NCI-H1417 (cell line): ENCODE measurements around the gene ADCY3.

ENCODE experiments used
- DNase-seq, 3 experiments: peaks; one replicate each; lab custom pipeline; 2025; lab: John Stamatoyannopoulos, UW

Gene ADCY3

GRCh38 chr2:24874035-24874434 is 46.0 kb downstream of the ADCY3 start:
- no peak for DNase-seq

DNA sequence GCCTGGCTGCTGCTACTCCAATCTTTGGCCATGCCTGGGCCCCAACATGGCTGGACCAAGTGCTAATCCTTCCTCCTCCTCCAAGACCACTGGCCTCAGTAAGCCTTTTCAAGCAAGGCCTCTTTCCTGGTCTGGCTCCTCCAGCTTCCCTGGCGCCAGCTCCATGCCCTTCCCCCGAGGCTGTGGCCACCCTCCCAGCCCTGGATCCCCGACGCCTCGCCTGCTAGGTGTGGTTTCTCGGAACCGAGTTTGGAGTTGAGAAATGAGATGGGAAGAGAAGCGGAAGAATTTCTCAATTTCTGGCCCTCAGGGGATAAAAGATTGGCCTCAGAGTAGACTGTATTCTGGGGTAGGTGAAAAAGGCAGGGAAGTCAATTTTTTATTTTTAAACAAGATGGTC is 46.4 kb downstream of the ADCY3 start:
- no peak for DNase-seq

- DNase-seq, result no peak
These were observed 47.5 kb downstream of the ADCY3 start for GRCh38 chr2:24872344-24873115.

DNA sequence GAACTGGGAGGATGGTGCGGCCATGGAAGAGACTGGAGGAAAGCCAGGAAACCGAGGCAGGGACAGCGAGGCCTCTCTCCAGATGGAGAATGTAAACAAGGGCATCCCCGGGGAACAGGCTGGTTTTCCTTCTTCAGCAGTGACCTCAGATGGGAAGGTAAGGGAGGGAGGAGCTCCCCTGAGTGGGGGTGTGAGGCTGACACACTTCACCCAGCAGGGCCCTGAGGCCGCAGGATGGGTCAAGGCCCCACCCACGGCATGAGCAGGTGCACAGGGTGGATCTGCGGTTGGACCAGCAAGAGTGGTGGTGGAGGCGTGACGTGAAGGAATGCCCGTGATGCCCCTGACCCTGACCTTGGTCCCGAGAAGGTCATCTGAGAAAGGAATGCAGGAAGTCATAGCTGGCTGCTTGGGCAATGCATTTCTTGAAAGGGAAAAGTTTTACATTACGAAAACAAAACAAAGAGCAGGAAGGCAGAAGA is 48.1 kb downstream of the ADCY3 start:
- DNase-seq, result no peak

DNA sequence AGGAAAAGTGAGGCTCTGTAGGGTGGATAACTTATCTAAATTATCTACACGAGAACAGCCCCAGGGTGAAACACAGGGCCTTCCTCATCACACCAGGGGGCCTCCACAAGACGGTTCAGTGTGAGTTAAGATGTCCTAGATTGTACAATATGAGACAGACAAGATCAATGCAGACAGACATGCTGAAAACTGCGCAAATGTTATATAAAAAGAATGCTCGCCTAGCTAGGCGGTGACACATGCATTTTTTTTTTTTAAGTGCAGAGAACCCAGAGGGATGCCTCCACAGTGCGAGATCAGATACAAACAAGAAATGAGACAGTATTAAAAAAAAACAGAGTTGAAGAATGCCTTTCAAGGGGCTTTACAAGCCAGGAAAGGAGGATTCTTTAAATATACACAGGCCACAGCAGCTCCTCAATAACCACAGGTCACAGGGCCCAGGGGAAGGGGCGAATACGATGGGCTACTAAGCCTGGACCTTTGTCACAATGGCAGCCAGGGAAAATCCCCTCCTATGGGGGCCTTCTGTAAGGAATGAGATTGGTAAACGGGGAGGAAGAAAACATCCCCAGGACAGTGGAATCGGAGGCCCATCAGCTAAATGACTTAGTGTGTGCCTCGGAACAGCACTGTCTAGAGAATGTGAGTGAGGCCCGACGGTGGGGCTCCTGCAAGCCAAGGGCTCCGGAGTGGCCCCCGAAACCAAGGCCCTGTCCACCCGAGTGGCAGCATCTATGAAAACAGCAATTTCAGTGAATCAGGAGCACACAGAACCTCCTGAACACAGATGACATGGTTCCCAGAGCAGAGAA is 48.9 kb downstream of the ADCY3 start:
- no peak for DNase-seq

DNA sequence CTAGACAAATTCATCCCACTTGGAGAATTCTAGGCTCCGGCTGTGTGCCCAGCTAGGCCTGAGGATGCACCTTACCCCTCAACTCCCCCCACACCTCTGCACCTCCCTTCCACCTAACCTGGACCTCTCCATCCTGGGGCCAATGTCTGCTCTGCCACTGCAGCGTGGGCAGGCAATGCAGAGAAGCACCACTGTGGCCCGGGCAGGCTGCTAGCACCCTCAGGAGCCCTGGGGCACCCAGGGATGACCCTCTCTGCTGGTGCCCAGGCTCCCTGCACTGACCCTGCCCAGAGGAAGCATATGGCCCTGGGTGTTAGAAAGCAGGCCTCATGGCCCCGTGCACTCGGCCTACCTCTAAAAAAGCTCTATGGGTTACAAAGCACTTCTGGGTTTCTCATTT is 49.6 kb downstream of the ADCY3 start:
- DNase-seq, result no peak

DNA sequence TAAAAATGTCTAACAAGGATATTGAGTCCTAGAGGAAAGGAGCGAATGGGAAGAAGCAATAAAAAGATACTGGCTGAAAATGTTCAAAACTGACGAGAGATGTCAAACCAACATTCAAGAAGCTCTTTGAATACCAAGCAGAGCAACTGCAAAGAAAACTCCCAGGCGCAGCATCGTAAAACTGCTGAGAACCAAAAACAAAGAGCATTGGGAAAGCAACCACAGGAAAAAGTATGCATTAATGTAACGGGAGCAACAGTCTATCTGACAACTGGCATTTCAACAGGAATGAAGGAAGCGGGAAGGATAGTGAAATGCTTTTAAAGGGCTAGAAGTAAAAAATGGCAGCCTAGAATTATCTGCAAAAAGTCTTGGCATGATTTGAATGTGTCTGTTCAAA is 53.1 kb downstream of the ADCY3 start:
- DNase-seq, result peak in 1 of 3 experiments; percentile 6

DNA sequence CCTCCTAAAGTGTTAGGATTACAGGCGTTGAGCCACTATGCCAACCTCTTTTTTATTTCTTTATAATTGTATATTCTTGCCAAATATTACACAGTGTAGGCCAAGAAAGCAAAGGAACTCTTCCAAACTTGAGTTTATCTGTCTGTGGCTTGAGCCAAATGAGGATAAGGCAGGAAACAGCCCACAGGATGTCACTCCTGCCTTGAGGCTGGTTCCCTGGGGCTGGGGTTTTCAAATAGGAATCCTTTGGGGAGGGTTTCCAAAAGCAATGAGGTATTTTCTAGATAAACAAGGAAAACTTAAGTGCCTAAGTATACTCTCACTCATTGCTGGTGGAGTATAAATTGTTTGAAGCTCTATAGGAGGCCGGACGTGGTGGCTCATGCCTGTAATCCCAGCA is 56.4 kb downstream of the ADCY3 start:
- DNase-seq, result no peak

- DNase-seq, result no peak
These were observed 58.5 kb downstream of the ADCY3 start for GRCh38 chr2:24861500-24861899.

DNA sequence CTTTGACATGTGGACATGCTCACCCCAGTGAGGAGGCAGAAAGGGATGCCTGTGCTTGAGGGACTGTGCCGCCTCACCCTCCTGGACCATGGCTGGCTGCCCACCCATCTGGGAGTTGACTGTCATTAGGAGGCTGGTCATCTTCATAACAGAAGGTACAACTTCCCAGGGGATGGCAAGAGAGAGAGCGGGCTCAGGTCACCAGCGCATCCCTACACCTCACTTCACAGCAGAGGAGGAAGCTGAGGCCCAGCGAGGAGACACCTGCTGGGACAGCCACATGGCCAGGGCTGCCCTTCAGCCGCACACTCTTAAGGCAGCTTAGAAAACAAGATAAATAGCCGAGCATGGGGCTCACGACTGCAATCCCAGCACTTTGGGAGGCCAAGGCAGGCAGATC is 59.4 kb downstream of the ADCY3 start:
- DNase-seq, result no peak

DNA sequence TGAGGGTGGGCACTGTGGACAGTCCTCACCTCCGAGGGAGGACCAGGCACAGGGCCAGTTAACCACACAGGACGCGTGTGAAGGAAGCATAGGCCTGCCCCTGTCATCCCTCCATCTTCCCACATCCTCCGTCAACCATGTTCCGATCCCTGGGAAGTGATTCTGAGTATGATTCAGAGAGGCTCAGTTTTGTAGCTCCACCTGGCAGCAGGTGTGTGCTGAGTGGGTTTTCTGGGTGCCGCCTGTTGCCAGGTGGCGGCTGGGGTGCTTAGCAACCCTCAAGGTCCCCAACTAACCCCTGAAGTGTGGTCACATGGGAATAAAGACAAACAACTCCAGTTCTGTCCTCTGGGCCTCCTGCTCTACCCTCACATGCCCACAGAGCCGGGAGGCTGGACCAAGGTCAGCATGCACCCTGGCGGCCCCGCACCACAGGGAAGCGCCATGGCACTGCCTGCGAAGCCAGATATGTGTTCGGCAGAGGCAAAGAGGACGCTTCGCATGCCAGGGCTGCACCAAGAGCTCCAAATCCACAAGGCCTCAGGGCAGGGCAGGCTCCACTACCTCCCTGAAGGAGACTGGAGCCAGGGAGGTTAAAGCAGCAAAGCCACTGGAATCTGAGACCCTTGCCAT is 60.0 kb downstream of the ADCY3 start:
- peak in 1 of 3 experiments; percentile 28 for DNase-seq

DNA sequence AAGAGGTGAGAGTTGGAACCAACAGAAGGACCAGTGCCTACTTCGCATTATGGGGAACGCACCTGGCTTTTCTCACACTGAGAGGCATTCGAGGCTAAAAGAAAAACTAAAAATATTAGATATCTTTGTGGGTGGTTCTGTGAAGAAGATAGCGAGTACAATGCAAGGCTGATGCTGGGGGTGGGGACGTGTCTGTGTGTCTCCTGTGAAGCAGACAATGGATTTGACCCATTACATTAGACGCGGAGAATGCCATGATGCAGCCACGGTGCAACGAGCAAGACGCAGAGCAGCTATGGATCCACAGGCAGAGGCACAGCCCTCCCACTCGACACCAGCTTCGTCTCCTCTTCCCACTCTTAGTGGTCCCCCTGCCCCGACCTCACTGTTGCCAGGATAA is 61.0 kb downstream of the ADCY3 start:
- no peak for DNase-seq

DNA sequence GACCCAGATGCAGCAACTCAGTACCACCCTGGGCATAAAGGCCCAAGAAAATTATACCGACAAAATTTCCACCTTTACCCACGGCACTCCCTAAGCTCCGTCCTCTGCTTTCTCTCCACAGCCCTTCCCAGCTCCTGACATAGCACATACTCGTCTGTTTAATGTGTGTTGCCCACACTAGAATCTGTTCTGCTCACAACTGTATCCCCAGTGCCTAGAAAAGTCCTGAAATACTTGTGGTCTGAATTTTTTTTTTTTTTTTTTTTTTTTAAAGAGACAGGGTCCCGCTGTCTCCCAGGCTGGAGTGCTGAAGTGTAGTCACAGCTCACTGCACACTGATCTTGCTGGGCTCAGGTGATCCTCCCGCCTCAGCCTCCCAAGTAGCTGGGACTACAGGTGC is 62.3 kb downstream of the ADCY3 start:
- no peak for DNase-seq

GRCh38 chr2:24856791-24857211 is 63.2 kb downstream of the ADCY3 start:
- no peak for DNase-seq

GRCh38 chr2:24855726-24856125 is 64.3 kb downstream of the ADCY3 start:
- DNase-seq, result no peak

DNA sequence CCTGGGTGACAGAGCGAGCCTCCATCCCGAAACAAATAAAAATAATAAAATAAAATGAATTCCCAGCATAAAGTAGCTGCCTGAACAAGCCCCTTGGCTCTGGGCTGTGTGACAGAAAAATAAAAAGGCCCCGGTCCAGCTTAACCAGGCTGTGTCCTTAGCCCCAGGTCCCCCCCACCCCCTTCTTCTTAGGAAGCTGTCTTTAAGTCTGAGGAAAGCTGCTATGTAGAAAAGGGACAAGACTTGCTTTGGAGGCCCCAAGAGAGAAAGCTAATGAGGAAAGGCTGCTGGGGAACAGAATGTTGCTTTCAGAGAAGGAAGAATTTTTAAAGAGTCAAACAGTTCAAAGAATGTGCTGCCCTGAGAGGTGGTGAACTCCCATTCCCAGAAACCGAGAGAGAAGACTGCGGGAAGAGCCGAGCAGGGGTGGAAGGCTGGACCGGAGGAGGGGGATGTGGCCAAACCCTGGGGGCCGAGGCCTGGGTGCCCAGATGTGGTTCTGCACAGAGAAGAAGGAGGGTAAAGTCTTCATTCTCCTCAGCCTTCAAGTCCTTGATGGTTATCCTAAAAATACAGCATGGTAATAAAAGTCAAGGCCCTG is 64.9 kb downstream of the ADCY3 start:
- no peak for DNase-seq

- DNase-seq, result no peak
These were observed 66.0 kb downstream of the ADCY3 start for GRCh38 chr2:24853996-24854395.

DNA sequence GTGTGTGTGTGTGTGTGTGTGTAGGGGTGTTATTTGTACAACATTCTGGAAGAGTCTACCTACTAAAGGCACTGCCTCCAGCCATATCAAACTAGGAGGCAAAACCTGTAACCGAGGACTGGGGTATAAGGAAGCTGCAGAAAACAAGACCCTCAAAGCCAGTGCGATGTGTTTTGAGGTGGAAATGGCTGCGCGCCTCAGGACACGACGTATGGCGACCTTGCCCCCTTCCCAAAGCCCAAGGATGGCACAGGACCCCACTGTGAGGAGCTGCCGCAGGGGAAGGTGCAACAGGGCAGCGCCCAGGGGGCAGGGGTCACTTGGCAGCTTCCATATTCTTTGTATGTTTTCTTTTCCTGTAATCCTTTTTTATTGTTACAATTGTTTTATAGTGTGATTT is 67.0 kb downstream of the ADCY3 start:
- no peak for DNase-seq

DNA sequence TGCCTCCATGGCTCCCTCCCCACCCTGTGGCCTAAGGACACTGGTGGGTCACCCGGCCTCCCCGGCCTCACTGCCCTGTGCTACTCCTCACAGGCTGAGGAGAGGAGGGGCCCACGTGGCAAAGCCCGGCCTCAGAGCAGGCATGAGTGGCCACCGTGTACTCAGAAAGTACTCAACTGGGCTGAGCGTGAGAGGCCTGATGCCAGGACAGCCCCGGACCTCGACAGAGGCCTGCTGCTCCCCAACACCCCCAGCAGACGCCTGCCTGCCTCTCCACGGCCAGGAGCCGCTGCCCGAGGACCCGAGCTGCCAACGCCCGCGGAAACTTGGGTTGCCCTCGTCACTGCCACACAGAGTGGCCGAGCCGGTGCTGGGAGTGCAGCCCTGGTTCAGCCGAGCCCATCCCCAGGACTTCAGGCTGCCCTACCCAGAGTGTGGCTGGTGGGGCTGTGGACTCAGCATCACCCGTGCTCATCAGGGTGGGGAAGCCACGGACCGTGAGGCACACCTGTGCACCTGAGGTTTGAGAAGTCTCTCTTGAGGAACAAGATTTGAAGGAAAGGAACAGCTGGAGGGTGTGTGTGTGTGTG is 67.5 kb downstream of the ADCY3 start:
- no peak for DNase-seq

GRCh38 chr2:24852026-24852425 is 68.0 kb downstream of the ADCY3 start:
- DNase-seq, result no peak

GRCh38 chr2:24850944-24851343 is 69.1 kb downstream of the ADCY3 start:
- DNase-seq, result no peak

DNA sequence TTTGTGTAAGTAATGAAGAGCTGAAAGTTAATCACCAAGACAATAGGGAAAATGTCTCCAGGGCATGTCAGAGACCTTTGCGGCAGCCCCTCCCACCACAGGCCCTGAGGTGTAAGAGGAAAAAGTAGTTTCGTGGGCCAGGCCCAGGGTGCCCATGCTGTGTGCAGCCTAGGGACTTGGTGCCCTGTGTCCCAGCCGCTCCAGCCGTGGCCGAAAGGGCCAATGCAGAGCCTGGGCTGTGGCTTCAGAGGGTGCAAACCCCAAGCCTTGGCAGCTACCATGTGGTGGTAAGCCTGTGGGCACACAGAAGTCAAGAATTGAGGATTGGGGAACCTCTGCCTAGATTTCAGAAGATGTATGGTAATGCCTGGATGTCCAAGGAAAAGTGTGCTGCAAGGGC is 74.3 kb downstream of the ADCY3 start:
- no peak for DNase-seq
